H1 (cell line): ENCODE results near the gene LRRC4. TPM values are rescaled to one million over a fixed set of nuclear protein-coding genes. Genes with fewer than 3 reads are reported as not detected.

Experiments
- CTCF ChIA-PET: fragments of 300-600 bp; sonication (Branson Sonifier 250); formaldehyde crosslinking; loops from one replicate; lab custom pipeline; 2021; ENCODE audit not compliant: partially characterized antibody; lab: Charles Lee
- POLR2A ChIA-PET: fragments of 300-600 bp; sonication (Branson Sonifier 250); formaldehyde crosslinking; loops from one replicate; lab custom pipeline; 2021; ENCODE audit warnings: inconsistent platforms; ENCODE audit not compliant: partially characterized antibody; lab: Charles Lee
- DNase-seq, 2 experiments: peaks; one replicate each; pipeline versions ENCODE4 v3.0.0 to v3.0.0-alpha.2; 2010 to 2022; ENCODE audit warnings: low spot score in 2 of 2, low read depth in 1 of 2, mixed read lengths in 1 of 2
- FAIRE-seq: peaks from 2 replicates; lab custom pipeline; 2011; peaks lifted over from hg19 to GRCh38; lab: Jason Lieb, UNC
- H2AFZ ChIP-seq: 2 replicates; pipeline ENCODE4 v1.8.1; 2012; ENCODE audit warnings: low read length, inconsistent platforms
- H2AK5ac ChIP-seq: 2 replicates; pipeline ENCODE4 v1.6.1; 2013; ENCODE audit warnings: low read depth, low read length
- H2BK120ac ChIP-seq: replicated peaks from 2 replicates; pipeline ENCODE3; 2013; ENCODE audit warnings: low read depth, low read length, inconsistent platforms
- H2BK12ac ChIP-seq: 2 replicates; pipeline ENCODE4 v1.6.1; 2013; ENCODE audit warnings: low read depth, low read length
- H2BK15ac ChIP-seq: 2 replicates; pipeline ENCODE4 v1.6.1; 2013; ENCODE audit warnings: low read length
- H2BK20ac ChIP-seq: 2 replicates; pipeline ENCODE4 v1.6.1; 2013; ENCODE audit warnings: low read length
- H2BK5ac ChIP-seq: 2 replicates; pipeline ENCODE4 v1.6.1; 2013; ENCODE audit warnings: low read depth, low read length
- H3K14ac ChIP-seq: 2 replicates; pipeline ENCODE4 v1.6.1; 2013; ENCODE audit warnings: inconsistent platforms; ENCODE audit not compliant: insufficient read length
- H3K18ac ChIP-seq: 2 replicates; pipeline ENCODE4 v1.6.1; 2013; ENCODE audit warnings: low read length; ENCODE audit errors: extremely low read depth
- H3K23ac ChIP-seq: 2 replicates; pipeline ENCODE4 v1.6.1; 2013; ENCODE audit warnings: inconsistent platforms; ENCODE audit not compliant: insufficient read length
- H3K23me2 ChIP-seq: 2 replicates; pipeline ENCODE4 v1.6.1; 2013; ENCODE audit warnings: low read depth, low read length
- H3K27ac ChIP-seq: 2 replicates; pipeline ENCODE4 v1.6.1; 2011; ENCODE audit warnings: low read depth, low read length, inconsistent platforms
- H3K27me3 ChIP-seq, 4 experiments: replicated peaks in 1 of 4; 1 replicate in 1 of 4; 2 replicates in 3 of 4; pipeline versions ENCODE4 v1.6.1 to v1.8.1; 2011 to 2013; ENCODE audit warnings: low read length in 3 of 4, mild to moderate bottlenecking in 3 of 4, inconsistent platforms in 2 of 4, mixed read lengths in 2 of 4, moderate library complexity in 1 of 4; ENCODE audit not compliant: control insufficient read depth in 3 of 4, insufficient read depth in 3 of 4; ENCODE audit errors: extremely low read depth in 1 of 4
- H3K36me3 ChIP-seq, 4 experiments: 2 replicates each; pipeline versions ENCODE4 v1.6.1 to v1.8.1; 2011 to 2013; ENCODE audit warnings: mild to moderate bottlenecking in 4 of 4, low read length in 3 of 4, moderate library complexity in 2 of 4, control low read depth in 1 of 4, inconsistent platforms in 1 of 4; ENCODE audit not compliant: insufficient read depth in 4 of 4, control insufficient read depth in 2 of 4
- H3K4ac ChIP-seq: replicated peaks from 2 replicates; pipeline ENCODE3; 2013; ENCODE audit warnings: low read length, low read depth, mixed read lengths, inconsistent platforms; ENCODE audit not compliant: insufficient read length
- H3K4me1 ChIP-seq, 4 experiments: replicated peaks in 1 of 4; 1 replicate in 1 of 4; 2 replicates in 3 of 4; pipeline versions ENCODE4 v1.6.1 to v1.8.1; 2011 to 2013; ENCODE audit warnings: low read length in 3 of 4, inconsistent platforms in 2 of 4, mixed read lengths in 1 of 4; ENCODE audit not compliant: insufficient read depth in 4 of 4, control insufficient read depth in 3 of 4
- H3K4me2 ChIP-seq, 2 experiments: 2 replicates each; pipeline versions ENCODE4 v1.6.1 to v1.8.1; 2011 to 2013; ENCODE audit warnings: low read depth in 2 of 2, low read length in 2 of 2, control low read depth in 1 of 2, inconsistent platforms in 1 of 2, mild to moderate bottlenecking in 1 of 2; ENCODE audit not compliant: insufficient read depth in 1 of 2
- H3K4me3 ChIP-seq, 4 experiments: fragments of 200-600, 300-600 bp in 1 of 4; sonication (generic), shearing (Covaris generic), sonication (Bioruptor Twin) in 1 of 4; 2 replicates each; pipeline versions ENCODE4 v1.5.1 to v1.8.1; 2011 to 2016; ENCODE audit warnings: low read length in 4 of 4, low read depth in 3 of 4, control low read depth in 2 of 4, inconsistent platforms in 2 of 4, mild to moderate bottlenecking in 2 of 4, mixed read lengths in 1 of 4, moderate library complexity in 1 of 4; ENCODE audit not compliant: insufficient read depth in 2 of 4; ENCODE audit errors: extremely low read depth in 1 of 4
- H3K56ac ChIP-seq: replicated peaks from 2 replicates; pipeline ENCODE3; 2013; ENCODE audit warnings: low read depth, mild to moderate bottlenecking, mixed read lengths, low read length, inconsistent platforms; ENCODE audit not compliant: insufficient read length
- H3K79me1 ChIP-seq: 2 replicates; pipeline ENCODE4 v1.6.1; 2013; ENCODE audit warnings: low read depth, low read length, control low read depth
- H3K79me2 ChIP-seq, 2 experiments: 2 replicates each; pipeline versions ENCODE4 v1.6.1 to v1.8.1; 2012 to 2013; ENCODE audit warnings: low read length in 2 of 2, mild to moderate bottlenecking in 2 of 2, inconsistent platforms in 1 of 2; ENCODE audit not compliant: insufficient read depth in 2 of 2, control insufficient read depth in 1 of 2
- H3K9ac ChIP-seq, 4 experiments: replicated peaks in 1 of 4; 1 replicate in 1 of 4; 2 replicates in 3 of 4; pipeline versions ENCODE4 v1.6.1 to v1.8.1; 2011 to 2013; ENCODE audit warnings: low read depth in 3 of 4, low read length in 3 of 4, control low read depth in 2 of 4, mild to moderate bottlenecking in 2 of 4, moderate library complexity in 2 of 4, inconsistent platforms in 1 of 4; ENCODE audit errors: extremely low read depth in 1 of 4
- H3K9me3 ChIP-seq, 2 experiments: 2 replicates each; pipeline versions ENCODE4 v1.6.1 to v1.8.1; 2012 to 2013; ENCODE audit warnings: mild to moderate bottlenecking in 2 of 2, moderate library complexity in 2 of 2, control low read depth in 1 of 2, inconsistent platforms in 1 of 2, low read depth in 1 of 2, low read length in 1 of 2, mixed read lengths in 1 of 2; ENCODE audit not compliant: insufficient read depth in 2 of 2
- H4K20me1 ChIP-seq, 2 experiments: replicated peaks in 1 of 2; 2 replicates each; pipeline versions ENCODE3 to v1.8.1; 2011 to 2013; ENCODE audit warnings: inconsistent platforms in 2 of 2, low read length in 2 of 2, mild to moderate bottlenecking in 1 of 2; ENCODE audit not compliant: insufficient read depth in 2 of 2, control insufficient read depth in 1 of 2
- H4K5ac ChIP-seq: 2 replicates; pipeline ENCODE4 v1.6.1; 2013; ENCODE audit warnings: low read length, low read depth, mixed read lengths, inconsistent platforms; ENCODE audit not compliant: insufficient read length
- H4K8ac ChIP-seq: 2 replicates; pipeline ENCODE4 v1.8.0; 2013; ENCODE audit warnings: mild to moderate bottlenecking, moderate library complexity, low read length, inconsistent platforms; ENCODE audit not compliant: insufficient read depth; ENCODE audit errors: extremely low read depth
- H4K91ac ChIP-seq: replicated peaks from 2 replicates; pipeline ENCODE3; 2013; ENCODE audit warnings: low read length, mixed read lengths, inconsistent platforms; ENCODE audit not compliant: insufficient read length
- CBX5 ChIP-seq: fragments of 300-800, 300-1000 bp; sonication (generic); IDR thresholded peaks from 2 replicates; pipeline ENCODE4 v1.7.1; 2016; ENCODE audit warnings: antibody characterized with exemption, low read length, low read depth
- CBX8 ChIP-seq: fragments of 300-800, 300-1000 bp; sonication (generic); IDR thresholded peaks from 2 replicates; pipeline ENCODE4 v1.7.1; 2016; ENCODE audit warnings: low read depth, low read length, borderline replicate concordance
- CHD2 ChIP-seq: IDR thresholded peaks from 2 replicates; pipeline ENCODE4 v1.6.1; 2012; ENCODE audit warnings: low read length, improper control_type of control experiment
- CREB1 ChIP-seq: IDR thresholded peaks from 2 replicates; pipeline ENCODE4 v1.6.1; 2012; ENCODE audit warnings: inconsistent platforms
- CTBP2 ChIP-seq: IDR thresholded peaks from 2 replicates; pipeline ENCODE4 v1.7.0; 2011; ENCODE audit warnings: borderline replicate concordance, mild to moderate bottlenecking, moderate library complexity, mixed read lengths, low read length; ENCODE audit not compliant: insufficient read depth, insufficient read length
- EP300 ChIP-seq, 2 experiments: IDR thresholded peaks; 1 replicate in 1 of 2; 2 replicates in 1 of 2; pipeline ENCODE4 v1.6.1; 2011 to 2012; ENCODE audit warnings: low read depth in 2 of 2, low read length in 2 of 2, mild to moderate bottlenecking in 2 of 2, borderline replicate concordance in 1 of 2, inconsistent platforms in 1 of 2, moderate library complexity in 1 of 2
- KDM1A ChIP-seq: fragments of 200-600, 300-600 bp; sonication (generic); IDR thresholded peaks from 2 replicates; pipeline ENCODE4 v1.7.1; 2016; ENCODE audit warnings: mild to moderate bottlenecking, low read length, borderline replicate concordance
- MAFK ChIP-seq: IDR thresholded peaks from 2 replicates; pipeline ENCODE4 v1.6.1; 2012; ENCODE audit warnings: low read depth, mild to moderate bottlenecking, improper control_type of control experiment, low read length
- NANOG ChIP-seq: IDR thresholded peaks from 2 replicates; pipeline ENCODE4 v1.6.1; 2011; ENCODE audit warnings: low read length, low read depth, mild to moderate bottlenecking, inconsistent platforms; ENCODE audit not compliant: insufficient read depth, poor library complexity, severe bottlenecking
- RAD21 ChIP-seq, 2 experiments: IDR thresholded peaks in 1 of 2; conservative IDR thresholded peaks in 1 of 2; 2 replicates each; pipeline ENCODE4 v1.6.1; 2011; ENCODE audit warnings: low read depth in 2 of 2, low read length in 2 of 2, improper control_type of control experiment in 1 of 2, inconsistent platforms in 1 of 2, mild to moderate bottlenecking in 1 of 2, moderate library complexity in 1 of 2
- RBBP5 ChIP-seq: IDR thresholded peaks from 2 replicates; pipeline ENCODE4 v1.7.1; 2012; ENCODE audit warnings: low read depth, mild to moderate bottlenecking, inconsistent platforms, low read length, moderate library complexity, borderline replicate concordance
- RFX5 ChIP-seq: IDR thresholded peaks from 2 replicates; pipeline ENCODE4 v1.6.1; 2011; ENCODE audit warnings: low read depth, low read length, improper control_type of control experiment, borderline replicate concordance
- TBP ChIP-seq: IDR thresholded peaks from 2 replicates; pipeline ENCODE4 v1.6.1; 2011; ENCODE audit warnings: low read depth, low read length, improper control_type of control experiment
- ZNF274 ChIP-seq: IDR thresholded peaks from 2 replicates; pipeline ENCODE4 v1.7.0; 2012; ENCODE audit warnings: low read length, borderline replicate concordance; ENCODE audit errors: extremely low read depth
- WGBS, 2 experiments: shearing (Covaris generic) in 1 of 2; methylation state at CpG; one replicate each; pipeline versions ENCODE4 v1.1.6 to v1.1.7; 2013 to 2015; ENCODE audit warnings: low lambda C conversion rate in 2 of 2, mixed read lengths in 2 of 2, inconsistent platforms in 1 of 2, low coverage in 1 of 2, missing lambda C conversion rate in 1 of 2; ENCODE audit not compliant: insufficient replicate concordance in 2 of 2, insufficient coverage in 1 of 2, insufficient read length in 1 of 2; ENCODE audit errors: extremely low coverage in 1 of 2, missing lambda C conversion rate in 1 of 2; 5-methylcytosine and 5-hydroxymethylcytosine counted together
- polyA plus RNA-seq, 7 experiments: library from polyadenylated mRNA; depleted of rRNA in 3 of 7; stranded (reverse) in 5 of 7; unstranded in 2 of 7; fragments of >200 nt in 5 of 7; fragments of 200-250 nt in 2 of 7; gene quantifications; 1 replicate in 5 of 7; 2 replicates in 1 of 7; 4 replicates in 1 of 7; pipeline versions ENCODE4 v1.2.1 to v1.2.3, GENCODE V29; 2011 to 2013; ENCODE audit warnings: missing spikeins in 2 of 7, mixed read lengths in 2 of 7
- total RNA-seq: library from RNA; stranded (reverse); fragmentation: NEBNext Ultra II Directional; extraction: Animal tissue kit (Norgen Biotek cat#: 25700); gene quantifications from 2 replicates; pipeline ENCODE4 v1.2.1, GENCODE V29; 2021

Gene LRRC4
- total and polyA plus RNA-seq, 2 of the 8 experiments (the other 6 are each of a cell fraction or from before 2014, with no cell fraction given), result 13.4 to 16.4 TPM

GRCh38 chr7:128054511-128054910, 23.3 kb upstream of the LRRC4 start:
- Histone ChIP-seq H3K4ac (no peak overlapping the region), H2BK12ac (no peak overlapping the region), H4K5ac (no peak overlapping the region), H3K18ac (no peak overlapping the region), H3K4me2 (no peak overlapping the region), H4K91ac (no peak overlapping the region), H2BK120ac (no peak overlapping the region), H3K56ac (no peak overlapping the region), H3K9me3 (no peaks in the 10 kb centered on the region), H3K27me3 (no peaks in the 10 kb centered on the region), H3K79me2 (no peaks in the 10 kb centered on the region), H3K14ac (no peak overlapping the region), H3K27ac (no peak overlapping the region), H2AFZ (no peak overlapping the region), H2BK20ac (no peak overlapping the region), H2BK15ac (no peak overlapping the region), H3K36me3 (no peaks in the 10 kb centered on the region), H3K23ac (no peak overlapping the region), H3K4me1 (peaks cover 0 to 8% (median under 1%) of the 10 kb centered on the region in 4 experiments; a peak in 1 of 7 replicates), H3K23me2 (no peaks in the 10 kb centered on the region), H2AK5ac (no peak overlapping the region), H2BK5ac (no peak overlapping the region), H4K20me1 (peaks cover 4 to 8% of the 10 kb centered on the region in 2 experiments), H3K9ac (no peak overlapping the region), H3K79me1 (no peaks in the 10 kb centered on the region), H3K4me3 (no peak overlapping the region), H4K8ac (no peak overlapping the region)
- CTCF ChIA-PET, result interaction anchor here (0.8 to 10.4 kb wide), 9 partner anchors 10 to 477 kb away, joined by 3 to 93 read pairs (median 3); no protein-coding TSS in a partner anchor
- WGBS, 2 experiments, result 78% methylated on average over 4 of the region's 4 CpGs; no CpG with 5 or more reads in 1 of the 2 experiments
- POLR2A ChIA-PET, result no interaction called here
- DNase-seq (no peak), FAIRE-seq (no peak)
- TF ChIP-seq RFX5, result no peak
- TF ChIP-seq CHD2, result no peak
- no peak for TF ChIP-seq CBX5
- no peak for TF ChIP-seq KDM1A
- no peak for TF ChIP-seq CBX8
- TF ChIP-seq TBP, result no peak
- TF ChIP-seq NANOG, result no peak
- TF ChIP-seq CREB1, result no peak
- TF ChIP-seq MAFK, result no peak
- no peak for TF ChIP-seq EP300 (IDR thresholded peaks at IDR 0.05; ENCODE audit: borderline replicate concordance in 1 of 2, low read depth in 2 of 2, low read length in 2 of 2)
- TF ChIP-seq CTBP2, result no peak
- no peak for TF ChIP-seq RAD21 (IDR thresholded peaks at IDR 0.05 in 1 of 2, conservative IDR thresholded peaks at IDR 0.05 in 1 of 2; ENCODE audit: low read depth in 2 of 2, low read length in 2 of 2)
- no peak for TF ChIP-seq RBBP5
- no peak for TF ChIP-seq ZNF274
